ENCODE data around the gene TBX2. TPM values are rescaled to one million over a fixed set of nuclear protein-coding genes. Genes with fewer than 3 reads are reported as not detected.

TBX2 gene
- total and polyA plus RNA-seq, 12 donors: 4.6 to 31.1 (median 11.8) TPM

DNA sequence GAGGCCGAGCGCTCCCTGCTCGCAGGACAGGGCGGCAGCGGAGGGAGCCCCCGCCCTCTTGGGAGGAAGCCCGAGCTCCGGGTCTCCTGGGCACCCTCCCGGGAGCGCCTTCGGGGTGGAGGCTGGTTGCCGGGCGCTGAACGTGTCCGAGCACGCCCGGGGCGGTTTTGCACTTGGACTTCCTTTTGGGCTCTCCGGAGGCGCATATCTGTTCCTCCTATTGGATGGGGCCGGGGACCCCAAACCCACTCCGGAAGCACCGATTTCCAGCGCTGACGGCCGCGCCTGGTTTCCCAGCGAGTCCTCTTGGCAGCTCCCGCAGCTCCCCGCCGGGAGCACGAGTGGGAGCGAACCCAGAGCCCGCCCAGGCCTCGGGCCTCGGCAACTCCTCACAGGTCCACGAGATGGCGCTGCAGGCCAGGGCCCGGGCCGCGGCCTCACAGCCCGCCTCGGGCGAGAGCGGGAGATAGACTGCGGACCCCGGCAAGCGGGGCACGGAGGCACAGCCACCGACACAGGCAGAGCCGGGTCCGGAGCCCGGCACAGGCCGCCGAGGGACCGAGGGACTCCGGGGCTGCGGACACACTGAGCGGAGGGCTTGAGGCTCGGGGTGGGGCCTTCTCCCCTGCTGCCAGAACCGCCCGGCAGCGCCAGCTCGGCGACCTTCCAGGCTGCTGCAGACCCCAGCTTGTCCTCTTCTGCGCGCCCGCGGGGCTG lies 12.7 kb downstream of the TBX2 start:
- H3K36me3 ChIP-seq: peaks cover 0 to 3% (median 0%) of the 10 kb centered on the region in 9 donors
- peak overlapping the region; percentile 41 to 90 (median 84) for H3K27ac ChIP-seq
- no peaks in the 10 kb centered on the region for H3K9me3 ChIP-seq
- peaks cover 8 to 82% (median 62%) of the 10 kb centered on the region in 9 donors for H3K4me1 ChIP-seq
- TF ChIP-seq, protein P1, sequence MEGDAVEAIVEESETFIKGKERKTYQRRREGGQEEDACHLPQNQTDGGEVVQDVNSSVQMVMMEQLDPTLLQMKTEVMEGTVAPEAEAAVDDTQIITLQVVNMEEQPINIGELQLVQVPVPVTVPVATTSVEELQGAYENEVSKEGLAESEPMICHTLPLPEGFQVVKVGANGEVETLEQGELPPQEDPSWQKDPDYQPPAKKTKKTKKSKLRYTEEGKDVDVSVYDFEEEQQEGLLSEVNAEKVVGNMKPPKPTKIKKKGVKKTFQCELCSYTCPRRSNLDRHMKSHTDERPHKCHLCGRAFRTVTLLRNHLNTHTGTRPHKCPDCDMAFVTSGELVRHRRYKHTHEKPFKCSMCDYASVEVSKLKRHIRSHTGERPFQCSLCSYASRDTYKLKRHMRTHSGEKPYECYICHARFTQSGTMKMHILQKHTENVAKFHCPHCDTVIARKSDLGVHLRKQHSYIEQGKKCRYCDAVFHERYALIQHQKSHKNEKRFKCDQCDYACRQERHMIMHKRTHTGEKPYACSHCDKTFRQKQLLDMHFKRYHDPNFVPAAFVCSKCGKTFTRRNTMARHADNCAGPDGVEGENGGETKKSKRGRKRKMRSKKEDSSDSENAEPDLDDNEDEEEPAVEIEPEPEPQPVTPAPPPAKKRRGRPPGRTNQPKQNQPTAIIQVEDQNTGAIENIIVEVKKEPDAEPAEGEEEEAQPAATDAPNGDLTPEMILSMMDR (IDR thresholded peaks at IDR 0.05): peak; percentile 97 to 100 (median 99)
- ATAC-seq (peak; percentile 72 to 88 (median 76)), DNase-seq (peak; percentile 79 to 89)
- WGBS, 2 donors: 0 to 1% methylated on average over 66 to 69 of the region's 69 CpGs
- H3K27me3 ChIP-seq: peaks cover 0 to 64% (median 24%) of the 10 kb centered on the region in 7 donors
- H3K4me3 ChIP-seq: peak overlapping the region; percentile 2 to 81 (median 63)
- intact Hi-C loops (cut with DNase I): loop anchor here in 8 of 10 donors (2.0 to 10.0 kb wide), 9 partner anchors 138 to 698 kb away; partner anchors contain the start of gene MED13 (in 2 of the 8)

GRCh38 chr17:61412860-61413660 lies 13.4 kb downstream of the TBX2 start:
- TF ChIP-seq, protein P1 (IDR thresholded peaks at IDR 0.05): no peak
- Histone ChIP-seq H3K9me3 (no peaks in the 10 kb centered on the region), H3K36me3 (peaks cover 0 to 3% (median 0%) of the 10 kb centered on the region in 9 donors), H3K4me1 (peaks cover 8 to 79% (median 62%) of the 10 kb centered on the region in 9 donors), H3K27ac (peak overlapping the region; percentile 32 to 90 (median 84)), H3K27me3 (peaks cover 0 to 63% (median 20%) of the 10 kb centered on the region in 7 donors), H3K4me3 (peak overlapping the region; percentile 2 to 81 (median 63))
- ATAC-seq: peak in 1 of 8 donors; percentile 5
- 12 to 14% methylated on average over 38 of the region's 38 CpGs for WGBS, 2 donors
- peak in 1 of 2 donors; percentile 23 for DNase-seq
- intact Hi-C loops (cut with DNase I): loop anchor here in 8 of 10 donors (2.0 to 10.0 kb wide), 9 partner anchors 138 to 698 kb away; partner anchors contain the start of gene MED13 (in 2 of the 8)

GRCh38 chr17:61413661-61414126 lies 14.1 kb downstream of the TBX2 start:
- peaks cover 8 to 76% (median 58%) of the 10 kb centered on the region in 9 donors for H3K4me1 ChIP-seq

More at GRCh38 chr17:61413661-61414126, 14.1 kb downstream of the TBX2 start:
- Histone ChIP-seq H3K9me3 (no peaks in the 10 kb centered on the region), H3K27ac (peak overlapping the region in 5 of 10 donors; percentile 78 to 90 (median 82)), H3K36me3 (no peaks in the 10 kb centered on the region), H3K4me3 (peak overlapping the region in 6 of 10 donors; percentile 58 to 81 (median 72)), H3K27me3 (peaks cover 0 to 61% (median 14%) of the 10 kb centered on the region in 7 donors)
- intact Hi-C loops (cut with DNase I): loop anchor here in 8 of 10 donors (2.0 to 10.0 kb wide), 9 partner anchors 137 to 699 kb away; partner anchors contain the start of gene MED13 (in 2 of the 8)
- TF ChIP-seq, protein P1 (IDR thresholded peaks at IDR 0.05): no peak
- DNase-seq (no peak), ATAC-seq (no peak)
- WGBS, 2 donors: 78 to 79% methylated on average over 8 of the region's 8 CpGs
